HepG2 (cell line): ENCODE results near the gene FKBP1A. TPM values are rescaled to one million over a fixed set of nuclear protein-coding genes. Genes with fewer than 3 reads are reported as not detected.

Experiments
- CENPT ChIP-seq: sonication (generic); formaldehyde crosslinking; IDR thresholded peaks from 2 replicates; pipeline ENCODE4 v1.8.0; 2022; ENCODE audit warnings: low read depth, mild to moderate bottlenecking, moderate library complexity, missing genetic modification reagents
- CHCHD3 ChIP-seq: sonication (generic); formaldehyde crosslinking; IDR thresholded peaks from 2 replicates; pipeline ENCODE4 v1.8.0; 2022; ENCODE audit warnings: mild to moderate bottlenecking, missing genetic modification reagents, moderate library complexity
- HCFC1 ChIP-seq: fragments of 150-350 bp; IDR thresholded peaks from 2 replicates; pipeline ENCODE4 v1.6.1; 2014; ENCODE audit warnings: low read depth, low read length
- HOXA3 ChIP-seq: sonication (generic); formaldehyde crosslinking; IDR thresholded peaks from 2 replicates; pipeline ENCODE4 v1.5.0; 2020; ENCODE audit warnings: missing genetic modification reagents
- HOXD1 ChIP-seq: sonication (generic); formaldehyde crosslinking; IDR thresholded peaks from 2 replicates; pipeline ENCODE4 v1.5.0; 2020; ENCODE audit warnings: missing genetic modification reagents
- KDM5A ChIP-seq: fragments of 200-600 bp; sonication (generic); IDR thresholded peaks from 2 replicates; pipeline ENCODE4 v1.7.0; 2018; ENCODE audit warnings: antibody characterized with exemption, mild to moderate bottlenecking, low read length, borderline replicate concordance
- KLF15 ChIP-seq: sonication (generic); formaldehyde crosslinking; IDR thresholded peaks from 2 replicates; pipeline ENCODE4 v1.8.1; 2023; ENCODE audit warnings: borderline replicate concordance, mild to moderate bottlenecking, inconsistent platforms, missing genetic modification reagents, mixed read lengths
- KLF9 ChIP-seq: IDR thresholded peaks from 2 replicates; pipeline ENCODE4 v1.6.1; 2016; ENCODE audit warnings: low read depth
- NR2F1 ChIP-seq, 2 experiments: fragments of 450-650 bp in 1 of 2; formaldehyde crosslinking in 1 of 2; IDR thresholded peaks; 2 replicates each; pipeline versions ENCODE4 v1.5.0 to v1.6.1; 2016 to 2020; ENCODE audit warnings: mild to moderate bottlenecking in 1 of 2, missing compliant biosample characterization in 1 of 2, missing genetic modification reagents in 1 of 2, moderate library complexity in 1 of 2
- REL ChIP-seq: sonication (generic); formaldehyde crosslinking; conservative IDR thresholded peaks from 2 replicates; pipeline ENCODE4 v1.8.0; 2022; ENCODE audit warnings: mild to moderate bottlenecking, missing genetic modification reagents, moderate library complexity
- SALL2 ChIP-seq: sonication (generic); formaldehyde crosslinking; IDR thresholded peaks from 2 replicates; pipeline ENCODE4 v1.8.1; 2023; ENCODE audit warnings: mild to moderate bottlenecking, missing genetic modification reagents, inconsistent platforms
- TEAD3 ChIP-seq: optimal IDR thresholded peaks from 2 replicates; pipeline ENCODE3; 2016; ENCODE audit warnings: borderline replicate concordance
- ZNF362 ChIP-seq: sonication (generic); formaldehyde crosslinking; IDR thresholded peaks from 2 replicates; pipeline ENCODE4 v1.4.0; 2020; ENCODE audit warnings: missing genetic modification reagents, mild to moderate bottlenecking, borderline replicate concordance
- ZNF382 ChIP-seq: sonication (generic); formaldehyde crosslinking; IDR thresholded peaks from 2 replicates; pipeline ENCODE4 v1.5.0; 2020; ENCODE audit warnings: missing genetic modification reagents, mild to moderate bottlenecking, borderline replicate concordance
- ZNF468 ChIP-seq: sonication (generic); formaldehyde crosslinking; IDR thresholded peaks from 2 replicates; pipeline ENCODE4 v1.8.0; 2022; ENCODE audit warnings: mild to moderate bottlenecking, moderate library complexity, missing genetic modification reagents
- ZNF572 ChIP-seq: sonication (generic); formaldehyde crosslinking; IDR thresholded peaks from 2 replicates; pipeline ENCODE4 v1.5.1; 2020; ENCODE audit warnings: mild to moderate bottlenecking, missing genetic modification reagents
- ZNF773 ChIP-seq: sonication (generic); formaldehyde crosslinking; IDR thresholded peaks from 2 replicates; pipeline ENCODE4 v1.4.0; 2020; ENCODE audit warnings: missing genetic modification reagents, borderline replicate concordance
- ZNF839 ChIP-seq: sonication (generic); formaldehyde crosslinking; IDR thresholded peaks from 2 replicates; pipeline ENCODE4 v1.4.0; 2020; ENCODE audit warnings: missing genetic modification reagents, mild to moderate bottlenecking, borderline replicate concordance
- polyA plus RNA-seq, 8 experiments: library from polyadenylated mRNA; depleted of rRNA in 3 of 8; stranded (reverse) in 7 of 8; unstranded in 1 of 8; fragments of >200 nt; fragmentation: Illumina TruSeq in 4 of 8; extraction: Trizol in 4 of 8; gene quantifications; 2 replicates each; pipeline versions ENCODE4 v1.2.1 to v1.2.3, GENCODE V29; 2011 to 2016; ENCODE audit warnings: low read depth in 4 of 8, missing spikeins in 1 of 8, mixed read lengths in 1 of 8; ENCODE audit not compliant: insufficient read depth in 1 of 8
- total RNA-seq, 5 experiments: library from RNA; depleted of rRNA; stranded (reverse); fragments of >200 nt; fragmentation: Illumina TruSeq; extraction: Trizol; gene quantifications; 2 replicates each; pipeline ENCODE4 v1.2.3, GENCODE V29; 2016; ENCODE audit warnings: low read depth in 1 of 5
- TF ChIP-seq, protein P1 (sequence below): IDR thresholded peaks from 2 replicates; pipeline ENCODE4 v1.6.1; 2016; ENCODE audit warnings: missing compliant biosample characterization, missing genetic modification reagents, borderline replicate concordance
- TF ChIP-seq, protein P2 (sequence below): sonication (generic); formaldehyde crosslinking; IDR thresholded peaks from 2 replicates; pipeline ENCODE4 v1.9.0; 2021; ENCODE audit warnings: missing genetic modification reagents, mild to moderate bottlenecking, borderline replicate concordance
- TF ChIP-seq, protein P3 (sequence below): sonication (generic); formaldehyde crosslinking; IDR thresholded peaks from 2 replicates; pipeline ENCODE4 v1.5.1; 2020; ENCODE audit warnings: mild to moderate bottlenecking, missing genetic modification reagents

Gene FKBP1A
- total and polyA plus RNA-seq, 2 of the 13 experiments (the other 11 are each of a cell fraction or from before 2014, with no cell fraction given), result 119 to 468 TPM

- TF ChIP-seq, protein P1, sequence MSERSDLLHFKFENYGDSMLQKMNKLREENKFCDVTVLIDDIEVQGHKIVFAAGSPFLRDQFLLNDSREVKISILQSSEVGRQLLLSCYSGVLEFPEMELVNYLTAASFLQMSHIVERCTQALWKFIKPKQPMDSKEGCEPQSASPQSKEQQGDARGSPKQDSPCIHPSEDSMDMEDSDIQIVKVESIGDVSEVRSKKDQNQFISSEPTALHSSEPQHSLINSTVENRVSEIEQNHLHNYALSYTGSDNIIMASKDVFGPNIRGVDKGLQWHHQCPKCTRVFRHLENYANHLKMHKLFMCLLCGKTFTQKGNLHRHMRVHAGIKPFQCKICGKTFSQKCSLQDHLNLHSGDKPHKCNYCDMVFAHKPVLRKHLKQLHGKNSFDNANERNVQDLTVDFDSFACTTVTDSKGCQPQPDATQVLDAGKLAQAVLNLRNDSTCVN (CRISPR knock-in tag), result peak; percentile 72; the same call in 1 of the 2 replicates
- TF ChIP-seq ZNF468, result no peak
- TF ChIP-seq ZNF572, result peak; percentile 95
- no peak for TF ChIP-seq REL
- peak; percentile 73; the same call in 1 of the 2 replicates for TF ChIP-seq SALL2 (CRISPR knock-in tag)
- peak; percentile 26; the same call in 1 of the 2 replicates for TF ChIP-seq ZNF773
- TF ChIP-seq CHCHD3 (CRISPR knock-in tag), result no peak; the same call in 1 of the 2 replicates
- peak; percentile 94 for TF ChIP-seq HOXA3
- no peak for TF ChIP-seq ZNF382 (CRISPR knock-in tag)
- no peak for TF ChIP-seq KLF15 (CRISPR knock-in tag)
- TF ChIP-seq NR2F1 (CRISPR knock-in tag; IDR thresholded peaks at IDR 0.05), result no peak
- 0 out of 2 replicates have a peak, but pooled peaks have one; percentile 28 for TF ChIP-seq KLF9 (CRISPR knock-in tag)
- peak; percentile 86 for TF ChIP-seq HCFC1
- TF ChIP-seq ZNF839, result no peak; the same call in 1 of the 2 replicates
- no peak; the same call in 1 of the 2 replicates for TF ChIP-seq HOXD1
- peak; percentile 71 for TF ChIP-seq TEAD3
- TF ChIP-seq, protein P2, sequence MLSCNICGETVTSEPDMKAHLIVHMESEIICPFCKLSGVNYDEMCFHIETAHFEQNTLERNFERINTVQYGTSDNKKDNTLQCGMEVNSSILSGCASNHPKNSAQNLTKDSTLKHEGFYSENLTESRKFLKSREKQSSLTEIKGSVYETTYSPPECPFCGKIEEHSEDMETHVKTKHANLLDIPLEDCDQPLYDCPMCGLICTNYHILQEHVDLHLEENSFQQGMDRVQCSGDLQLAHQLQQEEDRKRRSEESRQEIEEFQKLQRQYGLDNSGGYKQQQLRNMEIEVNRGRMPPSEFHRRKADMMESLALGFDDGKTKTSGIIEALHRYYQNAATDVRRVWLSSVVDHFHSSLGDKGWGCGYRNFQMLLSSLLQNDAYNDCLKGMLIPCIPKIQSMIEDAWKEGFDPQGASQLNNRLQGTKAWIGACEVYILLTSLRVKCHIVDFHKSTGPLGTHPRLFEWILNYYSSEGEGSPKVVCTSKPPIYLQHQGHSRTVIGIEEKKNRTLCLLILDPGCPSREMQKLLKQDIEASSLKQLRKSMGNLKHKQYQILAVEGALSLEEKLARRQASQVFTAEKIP (CRISPR knock-in tag), result no peak
- TF ChIP-seq CENPT (CRISPR knock-in tag), result no peak
- no peak; the same call in 1 of the 2 replicates for TF ChIP-seq ZNF362
- TF ChIP-seq KDM5A, result peak; percentile 84
- TF ChIP-seq, protein P3, sequence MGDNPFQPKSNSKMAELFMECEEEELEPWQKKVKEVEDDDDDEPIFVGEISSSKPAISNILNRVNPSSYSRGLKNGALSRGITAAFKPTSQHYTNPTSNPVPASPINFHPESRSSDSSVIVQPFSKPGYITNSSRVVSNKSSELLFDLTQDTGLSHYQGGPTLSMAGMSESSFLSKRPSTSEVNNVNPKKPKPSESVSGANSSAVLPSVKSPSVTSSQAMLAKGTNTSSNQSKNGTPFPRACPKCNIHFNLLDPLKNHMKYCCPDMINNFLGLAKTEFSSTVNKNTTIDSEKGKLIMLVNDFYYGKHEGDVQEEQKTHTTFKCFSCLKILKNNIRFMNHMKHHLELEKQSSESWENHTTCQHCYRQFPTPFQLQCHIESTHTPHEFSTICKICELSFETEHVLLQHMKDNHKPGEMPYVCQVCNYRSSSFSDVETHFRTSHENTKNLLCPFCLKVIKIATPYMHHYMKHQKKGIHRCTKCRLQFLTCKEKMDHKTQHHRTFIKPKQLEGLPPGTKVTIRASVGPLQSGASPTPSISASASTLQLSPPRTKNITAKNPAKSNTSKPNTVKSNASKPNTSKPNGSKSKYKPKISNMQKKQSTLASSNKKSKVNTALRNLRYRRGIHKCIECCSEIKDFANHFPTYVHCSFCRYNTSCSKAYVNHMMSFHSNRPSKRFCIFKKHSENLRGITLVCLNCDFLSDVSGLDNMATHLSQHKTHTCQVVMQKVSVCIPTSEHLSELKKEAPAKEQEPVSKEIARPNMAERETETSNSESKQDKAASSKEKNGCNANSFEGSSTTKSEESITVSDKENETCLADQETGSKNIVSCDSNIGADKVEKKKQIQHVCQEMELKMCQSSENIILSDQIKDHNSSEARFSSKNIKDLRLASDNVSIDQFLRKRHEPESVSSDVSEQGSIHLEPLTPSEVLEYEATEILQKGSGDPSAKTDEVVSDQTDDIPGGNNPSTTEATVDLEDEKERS, result peak; percentile 91; the same call in 1 of the 2 replicates
Observed at GRCh38 chr20:1392693-1393506, at the start of gene FKBP1A (continued).
